ENCODE results near the gene ANKLE2.
"Not testable (repeated sequence)": the region's sequence is repeated elsewhere in the genome, so short reads cannot be mapped to it uniquely, and the experiment has no call there.

The ANKLE2 gene

DNA sequence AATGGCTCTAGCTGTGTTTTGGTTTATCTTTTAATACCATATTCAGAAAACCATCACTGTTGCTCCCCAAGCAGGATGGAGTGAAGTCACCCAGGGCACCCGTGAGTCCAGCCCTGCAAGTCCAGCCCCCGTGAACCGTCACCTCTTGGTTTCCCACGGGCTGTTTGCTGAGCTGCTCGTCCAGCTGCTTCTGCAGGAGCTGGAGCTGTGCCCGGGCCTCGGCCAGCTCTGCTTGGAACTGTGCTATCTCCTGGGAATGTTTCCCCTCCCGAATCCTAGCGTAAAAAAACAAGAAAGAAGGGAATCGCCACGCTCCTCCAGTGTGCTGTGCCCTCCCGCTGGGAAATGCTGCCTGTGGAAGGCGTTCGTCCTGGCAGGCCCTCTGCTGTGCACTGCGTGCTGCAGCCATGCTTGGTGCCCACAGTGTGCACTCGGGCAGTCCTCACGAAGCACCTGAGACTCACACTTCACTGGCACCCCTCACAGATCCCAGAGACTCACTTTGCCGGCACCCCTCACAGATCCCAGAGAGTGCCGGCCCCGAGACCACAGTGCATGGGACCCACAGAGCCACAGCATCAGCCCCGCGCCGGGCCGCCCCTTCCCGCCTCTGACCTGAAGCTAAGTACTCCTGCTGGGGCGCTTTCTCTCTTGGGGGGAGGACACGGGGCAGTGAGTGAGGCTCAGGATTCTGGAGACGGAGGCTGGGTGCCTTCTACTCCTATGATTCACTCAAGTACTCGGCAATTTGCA is 15.4 kb upstream of the ANKLE2 start:
- DNase-seq = no peak

DNA sequence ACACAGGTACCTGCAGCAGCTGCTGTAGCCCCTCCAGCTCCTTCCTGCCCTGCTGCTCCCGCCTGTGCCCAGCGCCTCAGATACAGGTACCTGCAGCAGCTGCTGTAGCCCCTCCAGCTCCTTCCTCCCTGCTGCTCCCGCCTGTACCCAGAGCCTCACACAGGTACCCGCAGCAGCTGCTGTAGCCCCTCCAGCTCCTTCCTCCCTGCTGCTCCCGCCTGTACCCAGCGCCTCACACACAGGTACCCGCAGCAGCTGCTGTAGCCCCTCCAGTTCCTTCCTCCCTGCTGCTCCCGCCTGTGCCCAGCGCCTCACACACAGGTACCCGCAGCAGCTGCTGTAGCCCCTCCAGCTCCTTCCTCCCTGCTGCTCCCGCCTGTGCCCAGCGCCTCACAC is 14.6 kb upstream of the ANKLE2 start:
- DNase-seq = not testable (repeated sequence)

DNA sequence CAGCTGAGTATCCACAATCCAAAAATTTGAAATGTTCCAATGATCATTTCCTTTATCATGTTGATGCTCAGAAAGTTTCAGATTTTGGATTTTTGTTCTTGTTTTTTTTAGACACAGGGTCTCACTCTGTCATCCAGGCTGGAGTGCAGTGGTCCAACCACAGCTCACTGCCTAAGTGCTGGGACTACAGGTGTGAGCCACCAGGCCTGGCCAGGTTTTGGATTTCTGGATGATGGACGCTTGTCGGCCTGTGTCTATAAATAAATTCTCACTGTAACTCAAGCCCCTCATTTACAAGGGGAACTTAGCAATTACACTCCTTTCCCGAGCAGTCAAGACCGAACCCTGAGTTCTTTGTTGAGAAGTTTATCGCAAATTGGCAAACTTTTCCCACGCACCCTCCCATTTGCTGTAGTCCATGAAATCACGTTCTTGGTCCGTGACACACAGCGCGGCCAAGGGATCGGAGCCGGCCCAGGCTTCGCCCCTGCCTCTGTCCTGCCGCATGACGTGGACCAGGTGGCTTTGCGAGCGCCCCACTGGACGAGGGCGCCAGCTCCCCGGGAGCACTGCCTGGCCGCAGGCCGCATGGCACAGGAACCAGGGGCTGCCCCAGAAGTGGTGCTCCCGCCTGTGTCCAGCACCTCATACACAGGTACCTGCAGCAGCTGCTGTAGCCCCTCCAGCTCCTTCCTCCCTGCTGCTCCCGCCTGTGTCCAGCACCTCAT is 14.0 kb upstream of the ANKLE2 start:
- DNase-seq = no peak

DNA sequence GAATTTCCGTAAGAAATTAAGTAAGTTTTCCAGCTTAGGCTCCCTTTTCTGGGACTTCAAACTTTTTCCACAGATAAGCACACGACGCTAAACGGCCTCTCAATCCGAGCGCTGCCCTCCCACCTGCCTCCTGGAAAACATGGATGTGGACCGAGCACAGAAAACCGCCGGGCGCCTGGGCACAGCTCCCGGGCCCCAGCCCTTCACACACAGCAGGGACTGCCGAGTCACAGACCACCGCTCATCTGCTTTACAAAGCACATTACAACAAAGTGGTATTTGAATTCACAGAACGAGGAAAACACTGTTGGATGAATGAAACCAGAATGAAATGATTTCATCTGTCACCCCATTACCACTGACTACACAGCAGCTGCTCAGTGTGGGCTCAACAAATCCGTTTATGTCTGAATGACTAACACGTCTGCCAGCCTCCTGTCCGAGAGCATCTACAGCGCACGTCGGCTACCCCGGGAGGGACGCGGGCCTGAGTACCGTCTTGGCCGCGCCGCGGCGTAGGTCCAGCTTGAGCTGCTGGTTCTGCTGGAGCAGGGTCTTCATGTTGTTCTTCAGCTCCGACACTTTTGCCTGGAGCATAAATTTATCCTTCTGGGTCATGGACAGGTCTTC is 13.1 kb upstream of the ANKLE2 start:
- DNase-seq = no peak

DNA sequence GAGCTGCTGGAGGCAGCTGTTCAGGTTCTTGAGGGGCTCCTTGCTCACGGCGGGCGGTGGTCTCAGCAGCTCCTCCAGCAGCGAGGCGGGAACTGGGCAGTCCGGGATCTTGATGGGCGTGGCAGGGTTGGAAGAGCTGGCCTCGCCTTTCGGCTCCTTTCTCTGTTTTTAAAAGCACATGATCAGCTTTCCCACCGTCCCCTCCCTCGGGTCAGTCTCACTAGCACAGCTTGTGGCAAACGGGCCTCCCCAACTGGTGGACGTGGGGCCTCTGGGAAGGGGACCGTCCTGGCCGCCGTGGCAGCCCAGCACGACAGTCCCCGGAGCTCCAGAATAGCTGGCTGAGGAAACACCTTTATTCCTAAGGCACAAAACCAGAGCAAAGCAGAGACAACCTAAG is 12.5 kb upstream of the ANKLE2 start:
- DNase-seq = no peak

DNA sequence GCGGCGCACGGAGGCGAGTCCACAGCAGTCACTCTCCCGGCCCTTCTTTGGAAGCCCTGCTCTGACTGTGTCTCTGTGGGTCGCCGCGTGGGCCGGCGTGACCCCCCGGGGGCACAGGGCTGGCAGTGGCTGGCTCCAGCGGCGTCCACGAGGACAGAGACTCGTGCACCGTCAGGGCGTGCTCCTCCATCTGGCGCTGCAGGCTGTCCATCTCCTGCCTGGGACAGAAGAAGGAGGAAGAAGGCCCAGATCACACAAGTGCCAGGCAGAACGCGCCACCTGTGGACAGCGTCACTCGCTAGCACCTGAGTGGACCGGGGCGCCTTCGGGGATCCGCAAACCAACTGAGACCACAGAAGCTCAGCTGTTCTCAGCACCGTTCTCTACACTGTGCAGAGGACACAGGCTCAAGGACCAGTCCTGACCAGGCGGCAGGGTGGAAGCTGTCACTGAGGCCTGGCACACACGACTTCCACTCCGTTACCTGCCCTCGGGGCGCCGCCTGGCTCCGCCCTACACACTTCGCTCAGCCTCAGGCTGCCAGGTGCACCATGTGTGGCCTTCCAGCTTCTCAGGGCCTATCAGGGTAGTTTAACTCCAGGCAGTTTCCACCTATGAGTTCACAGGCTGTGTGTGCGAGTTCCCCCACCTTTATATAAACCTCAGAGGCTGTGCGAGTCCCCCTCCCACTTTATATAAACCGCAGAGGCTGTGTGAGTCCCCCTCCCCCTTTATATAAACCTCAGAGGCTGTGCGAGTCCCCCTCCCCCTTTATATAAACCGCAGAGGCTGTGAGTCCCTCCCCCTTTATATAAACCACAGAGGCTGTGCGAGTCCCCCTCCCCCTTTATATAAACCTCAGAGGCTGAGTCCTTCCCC is 11.7 kb upstream of the ANKLE2 start:
- no peak for DNase-seq

DNA sequence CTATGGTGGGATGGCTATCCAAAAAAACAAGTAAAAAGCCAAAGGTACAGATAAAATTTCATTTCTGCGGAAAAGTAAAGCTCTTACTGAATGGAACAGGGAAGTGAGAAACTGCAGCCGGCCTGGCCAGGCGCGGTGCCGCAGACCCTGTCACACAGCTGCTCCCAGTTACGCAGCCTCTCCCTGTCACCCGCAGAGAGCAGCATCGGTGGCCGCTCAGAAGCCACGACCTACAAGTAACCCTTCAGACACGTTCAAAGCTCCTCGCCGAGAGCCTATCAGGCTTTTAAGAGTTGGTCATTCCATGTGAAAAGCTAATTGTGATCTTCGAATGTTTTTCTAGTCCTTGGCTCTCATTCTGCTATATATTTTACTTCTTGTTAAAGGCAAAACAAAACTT is 11.0 kb upstream of the ANKLE2 start:
- DNase-seq = no peak

DNA sequence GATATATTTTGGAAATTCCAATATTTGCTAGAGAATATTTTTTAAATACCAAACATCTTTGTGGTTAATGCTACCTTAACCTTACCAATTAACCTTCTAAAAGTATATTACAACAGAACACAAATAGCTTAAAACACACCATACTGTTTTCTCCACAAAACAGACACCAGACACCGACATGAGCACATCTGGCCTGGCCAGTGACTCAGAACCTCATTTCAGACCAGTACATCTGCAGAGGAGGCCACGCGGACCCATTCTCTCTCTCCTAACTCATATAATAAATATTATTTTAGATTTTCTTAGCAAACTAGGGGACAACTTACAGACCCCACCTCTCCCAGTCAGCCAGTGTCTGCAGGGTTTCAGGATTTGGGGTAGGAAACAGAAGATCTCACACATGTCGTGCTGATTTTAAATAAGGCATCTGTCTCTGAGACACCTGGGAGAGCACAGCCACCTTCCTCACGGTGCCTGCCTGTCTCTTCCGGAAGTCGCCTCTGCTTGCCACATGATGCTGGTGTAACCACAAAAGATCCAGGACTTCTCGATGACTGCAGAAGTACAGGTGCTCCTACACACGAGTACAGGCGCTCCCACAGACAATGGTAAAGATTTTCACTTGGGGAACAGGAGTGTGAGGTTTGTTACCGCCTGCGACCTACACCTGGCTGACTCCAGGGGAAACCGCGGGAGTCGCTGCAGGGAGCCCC is 9.7 kb upstream of the ANKLE2 start:
- DNase-seq = peak in 4 of 5 donors; percentile 34 to 57 (median 47)

DNA sequence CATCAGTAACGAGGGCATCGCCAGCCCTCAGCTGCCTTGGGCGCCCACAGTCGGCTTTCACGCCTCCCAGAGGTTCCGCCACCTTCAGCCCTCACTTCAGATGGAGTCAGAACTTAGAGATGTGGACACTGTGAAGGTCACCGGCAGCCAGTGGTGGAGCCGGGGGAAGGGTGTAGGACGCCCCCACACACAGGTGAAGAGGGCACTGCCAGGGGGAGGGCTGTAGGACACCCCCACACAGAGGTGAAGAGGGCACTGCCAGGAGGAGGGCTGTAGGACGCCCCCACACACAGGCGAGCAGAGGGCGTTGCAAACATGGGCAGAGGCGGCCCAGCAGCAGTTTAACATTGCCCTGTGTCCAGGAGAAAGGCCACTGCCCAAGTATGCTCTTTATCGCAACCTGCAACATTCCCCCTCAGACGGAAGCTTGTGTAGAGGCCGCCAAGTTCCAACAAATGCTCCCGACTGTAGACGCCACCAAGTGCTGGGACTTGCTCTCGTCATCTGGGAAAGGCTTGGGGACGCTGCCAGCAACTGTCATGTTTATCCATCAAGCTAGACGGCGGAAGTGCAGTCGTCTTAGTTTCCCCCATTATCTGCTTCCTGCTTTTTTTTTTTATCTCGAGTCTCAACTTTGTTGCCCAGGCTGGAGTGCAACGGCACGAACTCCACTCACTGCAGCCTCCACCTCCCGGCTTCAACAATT is 4.9 kb upstream of the ANKLE2 start:
- no peak for DNase-seq

DNA sequence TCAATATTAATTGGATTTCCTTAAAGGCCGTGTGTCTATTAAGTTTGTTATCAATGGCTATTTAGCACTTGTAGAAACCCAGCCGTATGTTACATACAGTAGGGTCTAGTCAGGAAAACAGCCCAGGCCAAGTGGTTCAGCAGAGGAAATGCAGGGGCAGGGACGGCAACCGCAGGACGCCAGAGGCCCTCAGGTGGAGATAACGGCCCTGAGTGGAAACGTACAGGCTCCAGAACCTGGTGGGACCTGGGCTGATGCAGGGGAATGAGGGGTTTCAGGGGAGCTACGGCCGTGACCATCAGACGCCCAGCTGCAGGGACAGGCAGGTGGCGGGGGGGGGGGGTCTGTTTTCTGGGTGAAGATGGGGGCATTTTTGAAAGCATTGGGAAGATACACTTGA is 3.7 kb upstream of the ANKLE2 start:
- DNase-seq = no peak

DNA sequence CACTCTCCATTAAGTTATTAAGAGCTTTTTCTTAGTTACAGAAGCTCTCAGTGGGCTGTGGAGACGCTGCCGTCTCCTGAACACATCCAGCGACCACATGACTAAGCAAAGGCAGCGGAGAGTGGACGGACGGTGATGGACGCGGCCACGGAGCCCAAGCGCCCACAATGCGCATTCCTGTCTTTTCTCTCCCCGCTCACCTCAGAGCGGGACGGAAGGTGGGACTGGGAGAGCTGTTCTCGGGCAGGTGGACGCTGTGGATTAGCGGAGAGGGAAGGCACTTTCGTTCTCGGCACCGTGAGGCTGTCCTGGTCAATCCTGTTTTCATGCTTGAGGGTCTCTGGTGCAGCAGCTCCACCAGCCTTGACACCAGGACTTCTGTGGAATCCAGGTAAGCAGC is 2.6 kb upstream of the ANKLE2 start:
- no peak for DNase-seq

DNA sequence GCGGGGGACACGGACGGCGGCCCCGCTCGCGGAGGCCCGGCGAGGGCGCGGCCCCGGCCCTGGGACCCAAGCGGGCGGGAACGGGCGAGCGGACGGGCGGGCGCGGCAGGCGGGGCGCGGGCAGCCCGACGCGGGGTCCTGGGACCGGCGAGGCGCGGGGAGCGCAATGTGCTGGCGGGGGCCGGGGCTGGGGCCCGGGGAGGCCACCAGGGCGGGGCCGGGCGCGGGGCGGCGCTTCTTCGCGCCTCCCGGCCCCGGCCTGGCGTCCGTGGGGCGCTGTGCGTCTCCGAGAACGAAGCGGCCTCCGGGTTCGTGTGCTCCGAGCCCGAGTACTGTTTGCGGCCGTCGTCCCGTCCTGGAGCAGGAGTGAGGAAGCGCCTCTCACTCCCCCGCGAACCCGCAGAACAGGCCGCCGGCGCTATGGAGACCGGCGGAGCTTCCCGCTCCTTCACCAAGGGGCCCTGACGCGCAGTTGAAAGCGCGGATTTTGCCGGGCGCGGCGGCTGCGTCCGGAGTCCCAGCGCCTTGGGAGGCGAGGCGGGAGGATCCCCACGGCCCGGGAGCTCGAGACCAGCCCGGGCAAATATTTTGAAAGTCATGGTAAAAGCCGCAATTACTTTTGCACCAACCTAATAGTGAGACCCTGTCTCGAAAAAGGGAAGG is 420 bp upstream of the ANKLE2 start:
- peak; percentile 75 to 89 (median 79) for DNase-seq

DNA sequence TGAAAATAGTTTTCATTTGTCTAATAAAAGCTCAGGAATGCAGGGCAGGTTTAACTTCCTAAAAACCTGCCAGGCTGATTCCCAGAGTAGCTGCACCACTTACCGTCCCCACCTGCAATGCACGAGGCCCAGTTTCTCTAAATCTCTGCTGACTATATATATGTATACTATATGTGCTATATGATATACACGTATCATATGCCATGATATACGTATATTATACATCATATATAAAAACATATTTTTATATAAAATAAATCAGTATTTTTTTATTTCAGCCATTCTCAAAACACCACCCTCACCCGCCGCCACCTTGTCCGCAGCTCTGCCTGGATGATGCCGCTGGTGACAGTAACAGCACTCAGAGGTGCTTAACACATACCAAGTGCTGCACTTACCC is 2.3 kb downstream of the ANKLE2 start:
- no peak for DNase-seq

DNA sequence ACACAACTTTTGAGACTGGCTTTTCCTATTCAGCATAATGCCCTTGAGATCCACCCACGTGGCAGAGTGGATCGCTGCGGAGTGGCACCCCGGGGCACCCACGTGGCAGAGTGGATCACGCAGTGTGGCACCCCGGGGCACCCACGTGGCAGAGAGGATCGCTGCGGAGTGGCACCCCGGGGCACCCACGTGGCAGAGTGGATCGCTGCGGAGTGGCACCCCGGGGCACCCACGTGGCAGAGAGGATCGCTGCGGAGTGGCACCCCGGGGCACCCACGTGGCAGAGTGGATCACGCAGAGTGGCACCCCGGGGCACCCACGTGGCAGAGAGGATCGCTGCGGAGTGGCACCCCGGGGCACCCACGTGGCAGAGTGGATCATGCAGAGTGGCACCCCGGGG is 2.8 kb downstream of the ANKLE2 start:
- not testable (repeated sequence) for DNase-seq

DNA sequence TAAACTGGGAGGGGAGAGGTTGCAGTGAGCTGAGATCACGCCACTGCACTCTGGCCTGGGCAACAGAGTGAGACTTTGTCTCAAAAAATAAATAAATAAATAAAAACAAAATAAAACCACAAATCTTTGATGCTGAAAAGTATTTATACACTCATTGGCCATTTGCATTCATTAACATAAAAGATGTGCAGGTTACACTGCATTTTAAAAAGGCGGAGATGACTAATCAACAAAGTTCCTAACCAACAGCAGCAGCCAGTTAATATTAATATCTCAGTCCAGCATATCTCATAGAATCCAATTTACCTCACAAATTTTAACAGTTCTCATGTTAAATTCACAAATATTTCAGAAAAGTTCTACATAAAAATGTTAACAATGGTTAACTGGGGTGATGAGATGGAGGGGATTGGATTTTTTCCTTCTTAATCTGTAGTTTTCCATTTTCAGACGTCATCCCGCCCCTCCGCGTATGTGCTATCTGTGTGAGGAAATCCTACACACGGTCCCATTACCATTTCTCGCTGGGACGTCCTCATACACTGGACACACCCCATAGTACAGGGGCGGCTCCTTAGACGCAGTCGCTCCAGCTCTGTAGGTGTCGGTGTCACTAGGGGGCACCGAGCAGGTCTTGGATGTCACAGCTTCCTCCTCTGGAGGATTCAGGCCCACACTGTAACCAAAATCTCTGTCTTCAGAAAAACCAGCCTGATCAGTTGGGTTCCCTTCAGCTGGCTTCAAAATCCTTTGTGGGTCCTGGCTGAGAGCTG is 7.3 kb downstream of the ANKLE2 start:
- no peak for DNase-seq

DNA sequence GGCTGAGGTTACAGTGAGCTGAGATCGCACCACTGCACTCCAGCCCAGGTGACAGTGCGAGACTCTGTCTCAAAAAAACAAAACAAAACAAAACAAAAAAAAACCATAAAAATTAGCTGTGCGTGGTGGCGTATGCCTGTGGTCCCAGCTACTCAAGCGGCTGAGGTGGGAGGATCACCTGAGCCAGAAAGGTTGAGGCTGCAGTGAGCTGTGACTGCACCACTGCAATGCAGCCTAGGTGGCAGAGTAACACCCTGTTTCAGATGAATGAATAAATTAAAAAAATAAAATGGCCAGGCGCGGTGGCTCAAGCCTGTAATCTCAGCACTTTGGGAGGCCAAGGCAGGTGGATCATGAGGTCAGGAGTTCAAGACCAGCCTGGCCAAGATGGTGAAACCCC is 8.0 kb downstream of the ANKLE2 start:
- not testable (repeated sequence) for DNase-seq

DNA sequence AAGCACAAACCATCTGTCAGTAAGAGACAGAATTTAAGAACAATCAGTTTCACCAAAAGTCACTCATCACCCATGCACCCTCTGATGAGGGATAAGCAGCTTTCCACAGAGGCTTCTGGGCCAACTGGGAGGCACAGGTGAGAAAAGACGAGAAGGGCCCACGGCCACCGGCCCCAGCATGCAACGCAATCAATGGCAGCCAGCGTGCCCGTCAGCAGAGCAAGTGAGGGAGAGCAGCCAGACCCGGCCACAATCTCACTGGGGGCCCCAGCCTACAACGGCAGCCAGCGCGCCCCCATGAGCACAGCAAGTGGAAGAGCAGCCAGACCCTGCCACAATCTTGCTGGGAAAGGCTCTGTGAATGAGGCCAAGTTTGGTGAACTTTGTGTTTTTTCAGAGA is 13.3 kb downstream of the ANKLE2 start:
- no peak for DNase-seq

DNA sequence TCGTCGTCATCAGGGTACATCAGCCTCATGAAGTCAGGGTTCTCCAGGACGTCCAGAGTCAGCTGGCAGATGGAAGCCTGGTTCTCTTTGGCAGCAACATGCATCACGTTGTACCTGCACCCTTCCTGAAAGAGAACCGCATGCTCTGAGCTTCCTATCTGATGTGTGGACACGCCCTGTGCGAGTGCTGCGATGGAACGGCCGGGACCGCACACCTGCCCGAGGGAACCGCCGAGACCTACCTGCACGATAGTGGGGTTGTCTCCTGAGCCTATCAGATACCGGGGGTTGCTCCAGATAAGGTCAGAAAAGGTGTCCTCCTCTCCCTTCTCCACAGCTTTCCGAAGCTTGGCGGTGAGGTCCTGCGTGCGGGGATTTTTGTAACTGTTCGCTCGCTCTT is 13.7 kb downstream of the ANKLE2 start:
- DNase-seq = no peak

DNA sequence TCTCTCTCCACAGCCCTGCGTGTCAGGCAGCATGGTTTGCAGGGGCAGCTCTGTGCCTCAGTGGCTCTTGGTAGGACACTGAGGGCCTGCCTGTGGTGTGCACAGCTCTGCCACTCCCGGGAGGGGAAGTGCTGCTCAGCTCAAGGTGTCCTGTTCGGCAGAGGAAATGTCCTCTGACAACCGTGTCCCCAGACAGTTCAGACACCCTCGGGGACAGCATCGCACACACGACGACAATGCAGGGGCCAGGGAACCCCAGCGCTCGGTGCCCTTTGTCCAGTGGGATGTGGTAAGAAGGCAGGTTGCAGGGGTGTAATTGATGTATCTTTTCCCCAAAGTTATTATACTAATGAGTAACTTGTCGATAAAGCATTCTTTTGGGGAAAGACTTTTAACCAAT is 14.2 kb downstream of the ANKLE2 start:
- DNase-seq = no peak

DNA sequence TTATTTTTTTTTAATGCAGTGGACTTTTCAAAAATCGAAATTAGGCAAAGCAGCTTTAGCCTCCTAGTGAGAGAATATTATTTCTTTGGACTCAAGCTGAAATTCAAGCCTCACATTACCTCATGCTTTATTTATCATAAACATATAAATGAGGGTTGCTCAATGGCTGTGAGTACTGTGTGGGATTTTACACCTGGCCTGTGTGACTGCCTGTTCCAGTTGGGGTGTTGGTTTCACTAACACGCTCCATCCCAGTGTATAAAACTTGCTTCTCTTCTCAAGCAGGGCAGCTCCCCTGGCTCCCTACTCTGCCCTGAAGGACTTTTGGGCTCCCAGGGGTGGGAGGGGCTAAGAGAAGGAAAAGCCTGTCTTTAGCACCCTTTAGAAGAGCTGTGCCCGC is 15.0 kb downstream of the ANKLE2 start:
- DNase-seq = no peak
